K562 (cell line): ENCODE data around the gene CLIC1. TPM values are rescaled to one million over a fixed set of nuclear protein-coding genes. Genes with fewer than 3 reads are reported as not detected.

Experiments used
- ATF4 ChIP-seq: fragments of 450-650 bp; formaldehyde crosslinking; IDR thresholded peaks from 2 replicates; pipeline ENCODE4 v1.4.0; 2022; ENCODE audit warnings: mild to moderate bottlenecking, moderate library complexity
- BACH1 ChIP-seq: fragments of 200-800 bp; sonication (Bioruptor generic); IDR thresholded peaks from 2 replicates; pipeline ENCODE4 v1.6.1; 2016; ENCODE audit warnings: missing genetic modification characterization, missing compliant biosample characterization
- CTBP1 ChIP-seq: fragments of 450-650 bp; IDR thresholded peaks from 2 replicates; pipeline ENCODE4 v1.6.1; 2016; ENCODE audit warnings: borderline replicate concordance
- E2F5 ChIP-seq: sonication (generic); formaldehyde crosslinking; IDR thresholded peaks from 2 replicates; pipeline ENCODE4 v1.8.0; 2022; ENCODE audit warnings: mild to moderate bottlenecking, missing genetic modification reagents
- ELK3 ChIP-seq: fragments of 450-650 bp; formaldehyde crosslinking; IDR thresholded peaks from 2 replicates; pipeline ENCODE4 v1.4.0; 2020; ENCODE audit warnings: mild to moderate bottlenecking
- EP400 ChIP-seq: fragments of 450-650 bp; IDR thresholded peaks from 2 replicates; pipeline ENCODE4 v1.6.1; 2017; ENCODE audit warnings: antibody characterized with exemption, mild to moderate bottlenecking, moderate library complexity
- FOXK1 ChIP-seq: sonication (generic); formaldehyde crosslinking; IDR thresholded peaks from 2 replicates; pipeline ENCODE4 v1.8.0; 2022; ENCODE audit warnings: missing genetic modification reagents, mild to moderate bottlenecking, borderline replicate concordance
- GABPA ChIP-seq: fragments of 200-800 bp; sonication (Bioruptor generic); conservative IDR thresholded peaks from 2 replicates; pipeline ENCODE4 v1.6.1; 2016; ENCODE audit warnings: low read depth, missing genetic modification characterization, missing compliant biosample characterization
- HDAC3 ChIP-seq: fragments of 450-650 bp; IDR thresholded peaks from 2 replicates; pipeline ENCODE4 v1.6.1; 2018; ENCODE audit warnings: borderline replicate concordance, mild to moderate bottlenecking, moderate library complexity; ENCODE audit not compliant: partially characterized antibody
- IRF9 ChIP-seq: fragments of 450-650 bp; IDR thresholded peaks from 2 replicates; pipeline ENCODE4 v1.6.1; 2016; ENCODE audit warnings: missing biosample characterization, missing genetic modification characterization
- KDM4B ChIP-seq, 2 experiments: fragments of 450-650 bp in 1 of 2; sonication (generic) in 1 of 2; IDR thresholded peaks; 2 replicates each; pipeline ENCODE4 v1.6.1; 2016 to 2017; ENCODE audit warnings: borderline replicate concordance in 2 of 2, antibody characterized with exemption in 1 of 2, low read depth in 1 of 2, mild to moderate bottlenecking in 1 of 2
- MCM3 ChIP-seq: fragments of 450-650 bp; IDR thresholded peaks from 2 replicates; pipeline ENCODE4 v1.6.1; 2016
- PRDM10 ChIP-seq: fragments of 450-650 bp; IDR thresholded peaks from 2 replicates; pipeline ENCODE4 v1.6.1; 2018; ENCODE audit not compliant: partially characterized antibody
- RBM34 ChIP-seq: fragments of 200-400 bp; formaldehyde crosslinking; IDR thresholded peaks from 2 replicates; pipeline ENCODE4 v1.6.1; 2018; ENCODE audit warnings: low read length, borderline replicate concordance; ENCODE audit not compliant: insufficient read depth
- RFX5 ChIP-seq: IDR thresholded peaks from 2 replicates; pipeline ENCODE4 v1.6.1; 2011; ENCODE audit warnings: low read depth, mild to moderate bottlenecking, improper control_type of control experiment, low read length
- SMAD3 ChIP-seq: fragments of 450-650 bp; formaldehyde crosslinking; conservative IDR thresholded peaks from 2 replicates; pipeline ENCODE4 v1.4.0; 2020; ENCODE audit warnings: mild to moderate bottlenecking
- TRIM24 ChIP-seq, 2 experiments: fragments of 450-650 bp; IDR thresholded peaks; 2 replicates each; pipeline ENCODE4 v1.6.1; 2016
- YBX1 ChIP-seq: fragments of 450-650 bp; IDR thresholded peaks from 2 replicates; pipeline ENCODE4 v1.7.1; 2016; ENCODE audit warnings: mild to moderate bottlenecking
- ZFP36 ChIP-seq: fragments of 150-350 bp; IDR thresholded peaks from 2 replicates; pipeline ENCODE4 v1.6.1; 2018; ENCODE audit warnings: low read length, low read depth; ENCODE audit not compliant: partially characterized antibody
- ZNF239 ChIP-seq: fragments of 250-450 bp; sonication (Bioruptor Pico); IDR thresholded peaks from 2 replicates; pipeline ENCODE4 v1.4.0; 2020; ENCODE audit warnings: mild to moderate bottlenecking
- ZNF431 ChIP-seq: sonication (generic); formaldehyde crosslinking; IDR thresholded peaks from 2 replicates; pipeline ENCODE4 v1.8.0; 2022; ENCODE audit warnings: mild to moderate bottlenecking, missing genetic modification reagents
- polyA plus RNA-seq, 8 experiments: library from polyadenylated mRNA; depleted of rRNA in 4 of 8; stranded (reverse) in 5 of 8; unstranded in 3 of 8; fragments of >200 nt; fragmentation: Nextera tagmentation in 2 of 8; fragmentation: Illumina TruSeq in 1 of 8; extraction: Ambion mirVana in 2 of 8; extraction: Trizol in 1 of 8; gene quantifications; 2 replicates each; pipeline versions ENCODE4 v1.2.1 to v1.2.3, GENCODE V29; 2011 to 2014; ENCODE audit warnings: inconsistent platforms in 1 of 8, missing spikeins in 1 of 8
- total RNA-seq, 7 experiments: library from RNA; depleted of rRNA in 6 of 7; stranded (reverse); fragments of >200 nt in 6 of 7; fragmentation: Illumina TruSeq in 2 of 7; extraction: Trizol in 2 of 7; gene quantifications; 2 replicates each; pipeline versions ENCODE4 v1.2.1 to v1.2.3, GENCODE V29; 2011 to 2021; ENCODE audit warnings: low replicate concordance in 1 of 7

The CLIC1 gene
- total and polyA plus RNA-seq, 9 of the 15 experiments (the other 6 are each of a cell fraction or from before 2014, with no cell fraction given): 1,267 to 2,419 (median 1,808) TPM

- TF ChIP-seq PRDM10 (peak; percentile 95), ZNF431 (CRISPR knock-in tag) (no peak; the same call in 1 of the 2 replicates), RBM34 (no peak), ZNF239 (no peak), TRIM24 (IDR thresholded peaks at IDR 0.05) (peak; percentile 91 to 92), ELK3 (CRISPR knock-in tag) (no peak), MCM3 (no peak), SMAD3 (peak; percentile 69; the same call in 1 of the 2 replicates), IRF9 (tag) (no peak), BACH1 (tag) (peak; percentile 56; the same call in 1 of the 2 replicates), ZFP36 (peak; percentile 57), KDM4B (IDR thresholded peaks at IDR 0.05; ENCODE audit: borderline replicate concordance in 2 of 2, low read depth in 1 of 2) (peak in 1 of 2 experiments; percentile 95; a peak in 1 of 4 replicates), GABPA (tag) (peak; percentile 55; the same call in 1 of the 2 replicates), RFX5 (peak; percentile 9; the same call in 1 of the 2 replicates), CTBP1 (peak; percentile 99), YBX1 (no peak), HDAC3 (no peak), EP400 (no peak), E2F5 (CRISPR knock-in tag) (no peak; the same call in 1 of the 2 replicates), FOXK1 (peak; percentile 92), ATF4 (no peak; the same call in 1 of the 2 replicates)
Measured at GRCh38 chr6:31776989-31777666, 40.8 kb upstream of the CLIC1 start, which contains the start of gene VWA7 (continued).
